GM18909 (cell line): ENCODE data around the gene TMEM132D.

Source experiments
- ATAC-seq: cut with Tn5 transposase; IDR thresholded peaks from one replicate; pipeline ENCODE4 v1.9.1; 2021; ENCODE audit warnings: mild to moderate bottlenecking; ENCODE audit not compliant: unreplicated experiment, poor library complexity

The TMEM132D gene

DNA sequence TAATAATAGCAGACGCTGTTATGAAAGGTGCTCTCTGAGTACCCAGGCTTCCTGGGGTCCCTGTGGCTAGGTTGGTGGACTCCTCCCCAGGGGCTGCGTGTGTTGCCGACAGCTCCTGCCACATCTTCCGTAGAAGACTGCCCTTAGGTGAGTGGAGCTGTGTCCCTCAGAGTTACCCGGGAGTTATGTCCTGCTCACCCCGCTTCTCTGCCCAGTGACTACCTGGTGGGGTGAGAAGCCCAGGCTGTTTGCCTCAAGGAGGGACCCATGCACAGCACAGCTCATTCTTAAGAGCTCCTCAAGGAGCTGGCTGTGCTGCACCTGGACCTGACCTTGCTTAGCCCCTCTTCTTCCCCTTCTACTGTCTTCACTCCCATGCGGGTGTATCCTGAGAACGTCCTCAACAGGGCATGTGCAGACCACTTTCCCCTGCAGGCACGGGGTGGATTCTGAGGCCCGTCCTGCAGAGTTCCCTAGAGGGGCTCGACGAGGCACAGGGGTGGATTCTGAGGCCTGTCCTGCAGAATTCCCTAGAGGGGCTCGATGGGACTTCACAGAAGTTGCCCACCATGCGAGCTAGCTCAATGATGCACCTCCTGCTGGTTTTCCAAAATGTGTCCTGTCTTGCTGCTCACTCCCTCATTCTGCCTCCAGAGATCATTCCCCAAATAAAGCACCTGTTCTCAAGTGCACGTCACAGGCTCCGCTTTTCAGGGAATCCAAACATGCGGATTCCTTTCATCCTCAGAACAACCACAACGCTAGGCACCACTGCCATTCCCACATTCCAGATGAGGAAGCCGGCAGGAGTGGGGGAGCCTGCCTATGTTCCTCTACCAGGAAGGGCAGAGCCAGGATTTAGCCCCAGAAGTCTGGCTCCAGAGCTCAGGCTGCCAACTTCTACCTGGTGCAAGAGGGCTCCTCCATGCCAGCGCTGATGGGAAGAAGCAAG, 818.7 kb downstream of the TMEM132D start:
- no peak for ATAC-seq

DNA sequence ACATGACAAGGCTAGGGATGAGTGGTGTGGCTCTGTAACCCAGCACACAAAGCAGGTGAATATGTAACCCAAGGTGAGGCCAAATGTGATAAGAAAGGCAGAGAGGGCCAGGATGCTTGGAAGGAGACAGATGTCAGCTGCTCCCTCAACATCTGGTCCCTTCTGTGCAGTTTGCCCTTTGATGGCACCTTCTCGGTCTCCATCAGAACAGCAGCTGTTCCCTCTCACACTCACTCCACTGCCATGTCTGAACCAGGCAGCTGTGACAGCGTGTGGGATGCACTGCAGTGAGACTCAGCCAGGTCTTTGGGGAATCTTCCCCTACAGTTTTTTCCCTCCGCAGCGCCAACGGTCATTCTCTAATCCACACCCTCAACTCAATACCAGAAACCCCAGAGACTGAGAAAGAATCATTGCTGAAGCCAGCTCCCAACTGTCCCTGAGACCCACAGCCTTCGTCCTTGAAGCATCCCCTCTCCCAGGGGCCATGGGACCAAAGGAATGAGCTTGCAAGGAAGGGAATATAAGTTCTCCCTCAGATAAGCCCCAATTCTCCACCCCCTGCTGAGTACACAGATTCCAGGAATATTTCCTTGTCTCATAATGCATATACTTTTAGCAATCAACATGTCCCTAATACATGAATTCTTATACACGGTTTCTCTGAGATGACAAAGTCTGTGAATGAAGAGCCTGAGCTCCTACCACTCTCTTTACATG, 820.5 kb downstream of the TMEM132D start:
- no peak for ATAC-seq

DNA sequence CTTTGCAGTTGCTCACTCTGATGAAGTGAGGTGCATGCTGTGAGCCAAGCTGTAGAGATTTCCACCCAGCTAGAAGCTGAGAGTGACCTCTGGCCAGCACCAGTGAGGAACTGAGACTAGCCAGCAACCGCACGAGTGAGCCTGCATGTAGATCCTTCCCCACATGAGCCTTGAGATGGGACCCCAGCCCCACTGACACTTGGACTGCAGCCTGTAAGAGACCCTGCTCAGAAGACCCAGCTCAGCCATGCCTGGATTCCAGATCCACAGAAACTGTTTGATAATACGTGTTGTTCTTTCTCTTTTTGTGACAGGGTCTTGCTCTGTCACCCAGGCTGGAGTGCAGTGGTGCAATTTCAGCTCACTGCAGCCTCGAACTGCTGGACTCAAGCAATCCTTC, 821.4 kb downstream of the TMEM132D start:
- no peak for ATAC-seq

DNA sequence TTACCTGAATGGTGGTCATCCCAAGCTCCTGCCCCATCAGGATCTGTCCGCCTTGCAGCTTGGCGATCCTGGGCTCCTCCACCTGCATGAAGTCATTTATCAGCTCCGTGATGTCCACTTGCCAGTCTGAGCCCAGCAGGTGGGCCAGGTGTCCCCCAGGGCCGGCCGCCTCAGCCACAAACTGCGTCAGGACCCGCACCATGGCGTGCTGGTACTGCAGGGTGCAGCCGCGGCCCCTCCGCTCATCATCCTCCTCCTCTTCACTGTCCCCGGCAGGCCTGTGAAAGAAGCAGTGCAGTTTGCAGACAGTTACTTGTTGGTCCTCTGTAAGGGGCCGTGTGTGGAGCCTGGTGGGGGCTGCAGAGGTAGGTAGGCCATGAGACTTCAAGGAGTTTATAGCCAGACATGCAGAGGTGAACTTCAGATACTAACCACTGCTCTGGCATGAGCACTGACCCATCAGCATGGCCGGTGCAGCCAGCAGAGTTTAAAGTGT, 822.0 kb downstream of the TMEM132D start:
- no peak for ATAC-seq

DNA sequence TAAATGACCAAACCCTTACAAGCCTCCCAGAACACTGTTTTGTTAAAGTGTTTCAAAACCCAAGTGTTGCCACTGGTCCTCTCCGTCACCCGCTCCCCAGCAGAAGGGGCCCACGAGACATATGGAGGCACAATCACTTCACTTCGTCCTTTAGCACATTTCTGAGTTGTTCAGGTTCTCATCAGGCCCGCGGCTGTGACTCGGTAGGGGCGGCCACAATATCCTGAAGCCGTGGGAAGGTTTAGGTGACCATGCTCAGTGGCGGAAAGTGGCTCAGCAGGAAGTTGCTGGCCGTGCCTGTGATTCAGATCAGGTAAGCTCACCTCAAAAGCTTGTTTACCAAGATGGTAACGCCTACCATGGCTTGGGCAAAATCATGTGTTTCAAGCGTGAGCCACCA, 823.0 kb downstream of the TMEM132D start:
- ATAC-seq: no peak

DNA sequence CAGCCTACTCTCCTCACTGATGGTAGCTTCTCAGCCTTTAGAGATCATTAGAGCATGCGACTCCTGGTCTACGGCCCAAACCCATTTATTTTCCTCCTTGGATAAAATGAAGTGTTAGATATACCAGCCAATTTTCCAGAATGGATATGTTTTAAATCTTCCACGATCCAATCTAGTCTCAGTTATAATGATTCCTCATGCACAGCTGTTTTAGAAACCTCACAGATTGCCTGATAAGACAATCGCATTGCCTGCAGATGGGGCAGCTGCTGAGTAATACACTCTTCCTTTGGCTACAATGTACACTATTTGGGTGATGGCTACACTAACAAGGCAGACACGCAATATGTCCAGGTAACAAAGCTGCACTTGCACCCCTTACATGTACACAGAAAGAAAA, 823.4 kb downstream of the TMEM132D start:
- no peak for ATAC-seq

DNA sequence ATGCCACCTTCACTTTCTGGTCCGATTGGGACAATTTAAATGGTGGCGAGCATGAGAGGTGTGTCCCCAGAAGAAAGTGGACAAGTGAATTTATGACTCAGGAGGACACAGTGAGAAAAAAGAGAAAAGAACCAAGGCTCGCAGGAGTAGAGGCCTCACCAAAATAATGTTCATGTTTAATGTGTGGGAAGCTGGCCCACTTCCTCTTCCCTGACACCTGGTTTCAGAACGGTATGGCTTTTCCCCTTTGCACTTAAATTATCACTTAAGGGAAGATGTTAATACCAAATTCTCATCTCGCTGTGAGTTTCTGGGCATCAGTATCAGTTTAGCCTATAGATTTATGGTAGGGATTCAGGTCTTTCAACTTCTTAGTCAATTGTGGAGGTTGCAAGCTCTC, 824.1 kb downstream of the TMEM132D start:
- ATAC-seq: no peak

DNA sequence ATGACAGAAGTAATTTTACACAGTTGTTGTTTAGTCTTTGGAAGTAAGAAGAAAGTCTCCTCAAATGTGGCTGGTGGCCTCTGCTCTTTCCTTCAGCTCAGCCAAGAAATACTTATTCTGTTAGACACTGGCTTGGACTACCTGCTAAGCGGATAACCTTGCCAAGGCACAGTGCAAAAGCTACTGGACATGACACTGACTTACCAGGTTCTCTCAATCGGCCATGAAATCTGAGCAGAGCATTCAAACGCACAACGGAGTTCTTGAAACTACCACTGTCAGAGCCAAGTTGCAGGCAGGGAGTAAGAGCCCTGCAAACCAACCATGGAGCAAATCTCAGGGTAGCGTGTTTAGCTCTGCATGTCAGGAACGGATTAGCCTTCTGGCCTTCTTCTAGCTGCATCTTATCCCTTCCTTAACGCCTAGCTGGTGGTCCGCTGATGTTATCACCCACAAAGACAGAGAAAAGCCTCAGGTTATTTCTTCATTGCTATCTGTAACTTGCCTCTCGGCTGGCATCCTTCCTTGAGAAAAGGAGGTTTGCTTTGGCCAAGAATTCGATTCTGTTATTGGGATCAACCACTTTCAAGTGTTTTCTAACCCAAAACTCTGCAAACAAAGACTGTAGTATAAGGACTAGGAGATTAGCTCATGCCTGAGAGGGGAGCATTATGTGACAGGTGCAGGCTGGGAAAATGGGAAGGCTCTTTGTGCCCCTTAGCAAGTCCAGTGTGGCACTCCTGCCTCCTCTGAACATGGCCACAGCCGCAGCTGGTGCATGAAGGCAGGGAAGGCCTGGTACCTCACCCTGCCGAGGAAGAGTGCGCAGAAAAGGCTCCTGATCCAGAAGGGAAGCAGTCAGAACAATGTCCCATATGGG, 827.1 kb downstream of the TMEM132D start:
- no peak for ATAC-seq

DNA sequence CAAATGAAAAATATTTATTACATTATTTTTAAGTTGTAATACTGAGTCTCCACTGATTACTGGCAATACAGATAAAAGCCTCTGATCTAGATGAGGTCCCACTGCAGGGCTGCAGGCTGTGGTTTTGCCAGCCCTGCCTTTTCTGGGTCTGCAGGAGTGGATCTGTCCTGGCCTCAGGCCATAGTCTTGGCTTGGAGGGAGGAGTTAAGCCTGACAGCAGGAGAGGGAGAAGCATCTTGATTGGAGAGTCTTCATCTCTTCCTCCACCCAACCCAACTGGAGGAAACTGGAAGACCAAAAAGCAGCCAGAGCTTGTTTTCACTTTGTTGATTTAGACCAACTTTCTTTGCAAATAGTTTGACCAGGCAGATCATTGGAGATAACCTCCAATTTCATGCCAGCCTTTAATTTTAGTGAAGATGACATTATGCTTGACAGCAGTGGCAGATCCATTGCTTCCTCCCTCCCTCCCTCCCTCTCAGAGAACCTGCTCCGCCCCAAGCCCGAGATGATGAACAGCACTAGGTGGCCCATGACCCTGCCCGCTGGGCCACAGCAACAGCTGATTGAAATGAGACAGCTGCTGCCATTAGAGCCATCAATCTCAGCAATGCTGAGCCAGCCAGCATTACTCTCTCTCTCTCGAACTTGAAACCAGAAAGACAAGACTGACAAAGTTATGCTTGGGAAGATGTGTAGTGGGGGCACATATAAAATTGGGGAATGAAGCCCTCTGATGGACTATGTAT, 828.2 kb downstream of the TMEM132D start:
- ATAC-seq: no peak

DNA sequence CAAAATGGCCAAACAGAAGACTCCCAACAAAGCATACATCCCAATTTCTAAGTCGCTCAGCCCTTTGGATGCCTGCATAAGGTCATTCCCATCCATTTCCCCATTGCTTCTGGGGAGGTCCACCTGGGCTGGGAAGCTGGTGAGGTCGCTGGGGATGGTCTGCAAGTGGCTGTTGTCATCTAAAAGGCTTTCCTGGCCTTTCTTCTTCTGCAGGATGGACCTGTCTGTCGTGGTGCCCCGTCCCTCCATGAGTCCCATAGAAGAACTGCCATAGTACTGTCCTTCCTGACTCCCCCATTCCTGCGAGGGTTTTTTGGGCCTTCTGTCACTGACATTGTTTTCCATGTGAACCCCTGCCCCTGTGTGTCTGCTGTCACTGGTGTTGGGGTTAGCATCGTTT, 829.4 kb downstream of the TMEM132D start:
- no peak for ATAC-seq

DNA sequence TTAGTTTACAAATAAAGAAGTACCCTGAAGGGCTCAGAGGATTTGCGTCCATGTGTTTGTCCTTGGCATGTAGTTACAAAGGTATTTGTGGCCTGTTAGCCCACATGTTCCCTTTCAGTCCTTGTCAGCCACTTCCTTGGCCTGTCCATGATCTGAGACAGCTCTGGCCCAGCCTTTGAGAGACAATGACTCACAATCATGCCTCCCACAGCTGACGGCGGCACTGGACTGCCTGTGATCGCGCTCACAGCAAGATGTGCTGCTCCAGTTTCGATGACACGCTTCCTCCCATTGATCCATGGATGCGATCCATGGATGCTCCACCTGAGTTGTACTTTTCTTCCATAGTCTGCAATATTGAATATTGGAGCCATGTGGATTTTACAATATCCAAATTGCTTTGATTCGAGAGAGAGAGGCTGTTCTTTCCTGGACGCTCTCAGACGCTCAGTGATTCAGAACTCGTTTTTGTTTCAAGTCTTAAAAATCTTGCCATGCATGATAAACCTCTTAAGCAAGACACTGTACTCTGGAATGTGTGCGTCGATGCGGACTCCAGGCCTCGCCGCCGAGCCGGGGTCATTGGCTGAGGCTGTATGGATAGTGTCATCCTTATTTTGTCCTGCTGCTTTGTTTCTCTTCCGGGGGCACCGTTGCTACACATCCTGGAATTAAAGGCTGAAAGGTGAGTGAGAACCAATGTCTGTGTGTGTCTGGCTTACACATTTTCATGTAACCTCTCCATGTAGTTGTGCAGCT, 830.5 kb downstream of the TMEM132D start:
- ATAC-seq: no peak

DNA sequence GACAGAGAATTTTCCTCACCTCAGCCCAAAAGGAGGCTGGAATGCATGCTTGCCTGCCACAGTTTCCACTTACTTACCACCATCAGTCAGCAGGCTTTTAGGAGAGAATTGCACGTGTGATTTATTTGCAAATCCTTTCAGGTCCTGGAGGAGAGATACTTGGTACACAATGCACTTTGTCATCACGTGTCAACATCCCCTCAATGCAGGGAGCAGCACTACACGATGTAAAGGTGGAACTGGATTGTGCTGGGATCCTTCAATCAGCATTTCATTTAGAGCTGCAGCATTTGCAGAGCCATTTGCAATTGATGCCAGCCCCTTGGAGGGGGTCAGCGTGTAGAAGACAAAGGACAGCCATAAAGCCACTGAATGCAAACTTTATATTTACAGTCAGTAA, 832.5 kb downstream of the TMEM132D start:
- no peak for ATAC-seq

DNA sequence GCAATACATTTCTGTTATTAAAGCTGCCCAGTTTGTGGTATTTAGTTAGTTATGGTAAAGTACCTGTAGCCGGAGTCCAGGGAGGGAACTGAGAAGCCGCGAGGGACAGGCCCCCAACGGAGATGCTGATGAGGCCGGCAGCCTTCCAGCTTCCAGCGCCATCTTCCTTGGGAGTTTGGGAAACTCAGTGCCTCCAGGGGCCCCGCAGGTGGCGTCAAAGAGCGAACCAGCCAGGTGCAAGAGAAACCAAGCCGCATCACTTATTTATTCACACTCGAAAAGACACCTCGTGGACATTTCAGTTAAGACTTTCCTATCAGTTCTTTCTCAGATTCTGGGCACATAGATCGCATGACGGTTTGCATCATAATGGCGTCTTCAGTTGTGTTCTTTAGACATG, 833.9 kb downstream of the TMEM132D start:
- ATAC-seq: no peak

DNA sequence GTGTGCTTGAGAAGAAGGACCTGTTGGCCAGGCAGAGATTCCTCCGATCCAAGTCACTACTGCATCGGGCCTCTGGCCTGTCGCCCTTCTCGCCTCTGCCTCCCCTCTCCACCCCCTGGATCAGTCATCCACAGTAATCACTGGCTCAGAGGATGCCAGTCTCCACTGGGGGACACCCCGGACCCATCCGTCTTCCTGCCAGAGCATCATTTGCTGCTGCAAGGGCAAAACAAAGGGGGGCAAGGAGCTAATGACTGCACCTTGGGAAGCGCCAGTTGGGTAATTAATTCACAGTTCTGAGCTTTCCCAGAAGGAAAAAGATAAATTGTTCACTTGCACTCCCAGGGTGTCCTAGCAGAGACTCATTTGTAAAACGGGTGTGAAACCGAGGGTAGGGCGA, 835.1 kb downstream of the TMEM132D start:
- ATAC-seq: no peak

DNA sequence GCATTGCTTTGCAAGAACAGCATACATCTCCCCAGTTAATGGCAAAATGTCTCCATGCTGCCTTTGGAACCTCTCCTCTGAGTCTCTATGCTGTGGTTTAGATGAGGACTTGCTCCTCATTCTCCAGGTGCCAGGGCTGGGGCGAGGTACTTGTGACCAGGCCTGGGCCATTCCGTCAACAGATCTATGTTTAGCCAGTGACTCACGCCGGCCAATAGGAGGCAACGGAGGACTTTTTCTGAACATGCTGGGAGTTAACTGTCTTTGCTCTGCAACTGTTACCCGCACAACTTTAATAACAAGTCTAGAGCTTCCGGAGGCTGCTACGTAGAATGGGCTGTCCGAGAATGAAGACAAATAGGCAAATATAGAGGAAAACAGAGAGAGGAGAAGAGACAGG, 836.3 kb downstream of the TMEM132D start:
- no peak for ATAC-seq

DNA sequence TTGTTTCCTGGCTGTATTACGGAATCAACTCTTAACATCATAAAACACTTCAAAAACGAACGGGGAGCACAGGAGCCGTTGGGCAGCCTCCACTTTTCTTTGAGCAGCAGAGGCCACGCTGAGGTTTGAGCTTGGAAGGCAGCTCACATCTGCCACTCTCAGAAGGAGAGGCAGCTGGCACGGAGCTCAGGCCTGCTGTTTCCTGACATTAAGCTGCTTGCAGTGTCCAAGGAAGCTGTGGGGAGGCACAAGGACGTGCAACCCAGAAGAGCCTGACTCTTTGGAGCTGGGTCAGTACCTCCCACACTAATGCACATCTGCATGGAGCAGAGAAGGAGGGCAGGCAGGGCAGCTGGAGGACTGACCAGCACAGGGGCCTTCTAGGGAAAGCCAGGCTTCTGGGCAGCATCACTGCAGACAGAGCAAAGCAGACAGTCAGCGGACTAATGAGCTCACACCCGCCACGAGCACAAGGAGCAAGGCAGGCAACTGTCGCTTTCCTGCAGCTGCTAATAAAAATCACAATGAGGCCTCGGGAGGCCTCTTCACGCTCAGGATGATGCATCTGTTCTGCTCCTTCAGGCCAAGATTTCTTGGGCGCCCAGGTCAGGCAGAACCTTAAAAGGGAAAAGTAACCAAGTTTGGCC, 839.5 kb downstream of the TMEM132D start:
- ATAC-seq: no peak

DNA sequence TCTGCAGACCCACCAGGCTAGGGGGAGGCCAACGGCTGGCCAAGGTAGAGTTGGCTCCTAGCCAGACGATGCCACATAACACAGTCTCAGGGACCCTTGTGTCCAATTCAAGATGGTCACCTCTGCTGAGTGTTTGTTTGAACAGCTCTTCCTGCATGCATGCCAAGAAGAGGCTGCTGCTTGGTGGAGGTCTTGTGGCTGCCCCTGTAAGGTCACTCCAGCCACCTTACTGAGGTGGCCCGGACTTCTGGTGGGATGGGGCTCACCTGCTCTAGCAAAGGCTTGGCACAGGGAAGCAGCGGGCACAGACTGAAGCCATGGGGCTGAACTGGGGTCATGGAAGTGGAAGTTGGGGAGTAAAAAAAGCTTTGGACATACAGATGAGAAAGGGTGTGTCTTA, 840.2 kb downstream of the TMEM132D start:
- no peak for ATAC-seq

DNA sequence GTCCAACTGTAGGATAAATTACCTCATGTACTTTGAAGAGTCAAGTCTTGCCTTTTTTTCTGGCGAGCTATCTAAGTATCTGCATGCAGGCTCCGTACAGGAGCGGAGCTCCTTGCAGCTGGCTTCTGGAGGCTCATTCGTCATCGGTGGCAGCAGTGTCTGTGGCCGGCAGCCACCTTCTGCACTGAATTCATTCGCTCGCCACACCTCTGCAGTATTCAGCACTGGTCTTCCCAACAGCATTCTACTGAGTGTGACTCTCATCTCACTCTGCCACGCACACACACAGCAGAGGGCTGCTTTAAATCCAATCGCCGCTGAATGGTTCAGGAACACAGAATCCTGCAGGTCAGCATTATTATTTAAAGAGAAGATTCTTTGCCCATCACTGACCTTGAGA, 850.6 kb downstream of the TMEM132D start:
- ATAC-seq: no peak

DNA sequence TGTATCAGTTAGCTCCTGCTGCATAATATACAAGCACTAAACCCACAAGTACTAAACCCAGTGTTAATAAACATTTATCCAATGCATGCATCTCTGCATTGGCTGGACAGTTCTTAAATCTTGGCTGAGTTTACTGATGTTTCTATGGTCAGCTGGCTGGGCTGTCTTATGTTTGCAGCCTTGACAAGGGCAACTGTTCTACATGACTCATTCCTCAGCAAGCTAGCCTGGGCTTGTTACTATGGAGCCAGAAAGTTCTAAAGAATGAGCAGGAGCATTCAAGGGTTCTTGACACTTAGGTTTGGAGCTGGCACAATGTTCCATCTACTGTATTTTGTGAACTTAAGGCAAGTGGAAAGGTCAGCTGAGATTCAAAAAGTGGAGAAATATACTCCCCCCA, 851.5 kb downstream of the TMEM132D start:
- ATAC-seq: no peak
